Epithelial cell of esophagus (primary cell): ENCODE results near the gene KRTAP5-6.

Experiments used
- DNase-seq: peaks from one replicate; pipeline ENCODE4 v3.0.0; 2010; ENCODE audit warnings: low read depth
- H3K4me3 ChIP-seq: 2 replicates; pipeline ENCODE4 v1.5.1; 2011; ENCODE audit warnings: mild to moderate bottlenecking, low read length, control low read depth
- CTCF ChIP-seq: IDR thresholded peaks from 2 replicates; pipeline ENCODE4 v1.5.1; 2011; ENCODE audit warnings: low read depth, mild to moderate bottlenecking, low read length, control low read depth, inconsistent platforms; ENCODE audit not compliant: insufficient read depth; ENCODE audit errors: missing control alignments

The KRTAP5-6 gene

GRCh38 chr11:1705126-1706052, 8.4 kb downstream of the KRTAP5-6 start:
- no peak for TF ChIP-seq CTCF
- H3K4me3 ChIP-seq: no peak overlapping the region
- peak; percentile 72 for DNase-seq

- peak; percentile 7 for TF ChIP-seq CTCF
- no peak for DNase-seq
- no peak overlapping the region for H3K4me3 ChIP-seq
These were observed 9.8 kb downstream of the KRTAP5-6 start for GRCh38 chr11:1706634-1707400.

- no peak for DNase-seq
- TF ChIP-seq CTCF: no peak
- no peak overlapping the region for H3K4me3 ChIP-seq
These were observed 10.8 kb downstream of the KRTAP5-6 start for GRCh38 chr11:1707751-1708150.

- no peak for TF ChIP-seq CTCF
- no peak for DNase-seq
These were observed 11.7 kb downstream of the KRTAP5-6 start for GRCh38 chr11:1708716-1709115.

DNA sequence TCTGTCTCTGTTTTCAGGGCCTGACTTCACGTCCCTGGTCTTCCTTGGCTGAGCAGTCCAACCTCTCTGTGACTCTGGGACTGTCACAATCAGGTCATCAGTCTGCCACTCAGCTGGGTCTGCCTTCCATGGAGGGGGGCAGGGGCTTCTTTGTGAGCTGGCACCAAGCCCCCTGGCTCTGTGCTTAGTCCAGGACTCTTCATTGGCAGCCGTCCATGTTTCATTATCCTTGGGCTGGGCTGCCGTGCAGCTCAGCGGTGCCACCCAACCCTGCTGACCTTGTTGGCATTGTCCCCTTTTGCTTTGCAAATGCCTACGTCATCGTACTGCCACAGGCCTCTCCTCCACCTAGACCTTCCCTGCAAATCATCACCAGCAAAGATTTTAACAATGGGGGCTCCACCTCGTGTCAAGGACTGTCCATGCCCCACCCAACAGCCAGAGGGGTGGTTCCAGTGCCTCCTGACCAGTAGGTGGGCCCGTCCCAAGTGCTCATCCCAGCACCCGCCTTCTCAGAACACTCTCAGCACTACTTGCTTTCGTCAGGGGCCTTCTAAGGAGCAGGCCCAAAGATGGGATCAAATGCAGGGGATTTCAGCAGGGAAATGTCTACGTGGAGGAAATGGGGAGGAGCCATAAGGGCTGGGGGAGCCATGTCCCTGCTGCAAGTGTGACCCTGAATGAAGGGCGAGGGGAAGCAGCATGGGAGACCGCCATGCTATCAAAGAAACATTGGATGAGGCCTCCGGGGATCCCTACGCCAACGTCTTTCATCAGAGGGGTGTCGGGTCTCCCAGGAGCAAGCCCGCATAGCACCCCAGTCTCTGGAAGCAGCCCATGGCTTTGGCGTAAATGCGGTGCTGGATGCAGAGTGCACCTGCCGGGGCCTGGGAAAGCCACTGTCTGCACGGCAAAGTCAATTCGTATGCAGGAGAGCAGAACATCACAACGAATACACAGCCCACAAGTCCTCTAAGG, 18.2 kb downstream of the KRTAP5-6 start:
- DNase-seq: no peak
- TF ChIP-seq CTCF: no peak
- no peak overlapping the region for H3K4me3 ChIP-seq

More at GRCh38 chr11:1708716-1709115, 11.7 kb downstream of the KRTAP5-6 start:
- H3K4me3 ChIP-seq: no peak overlapping the region

DNA sequence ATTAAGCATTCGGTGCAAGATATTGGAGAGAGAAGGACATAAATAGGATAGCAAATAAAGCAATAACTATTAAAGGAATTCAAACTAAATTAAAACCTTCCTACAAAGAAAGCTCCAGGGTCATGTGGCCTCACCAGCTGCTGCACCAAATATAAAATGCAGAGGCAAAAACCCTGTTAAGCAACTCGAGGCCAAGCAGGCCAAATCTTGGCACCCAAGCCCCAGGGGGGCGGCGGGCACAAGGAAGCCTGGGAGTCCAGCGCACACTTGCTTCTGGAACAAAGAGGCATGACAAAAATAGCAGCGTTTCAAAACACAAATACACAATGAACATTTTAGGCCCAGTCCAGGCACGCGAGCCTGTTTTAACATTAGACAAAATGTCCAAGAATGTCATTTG, 20.8 kb downstream of the KRTAP5-6 start:
- no peak overlapping the region for H3K4me3 ChIP-seq
- TF ChIP-seq CTCF: no peak
- DNase-seq: no peak
